ENCODE measurements around the gene HLF. TPM values are rescaled to one million over a fixed set of nuclear protein-coding genes. Genes with fewer than 3 reads are reported as not detected.

HLF gene
- total and polyA plus RNA-seq, 10 of the 15 experiments (the other 5 are each of a cell fraction or from before 2014, with no cell fraction given), result 0.01 to 0.33 (median 0.20) TPM; not detected in 3

- TF ChIP-seq, protein P1, sequence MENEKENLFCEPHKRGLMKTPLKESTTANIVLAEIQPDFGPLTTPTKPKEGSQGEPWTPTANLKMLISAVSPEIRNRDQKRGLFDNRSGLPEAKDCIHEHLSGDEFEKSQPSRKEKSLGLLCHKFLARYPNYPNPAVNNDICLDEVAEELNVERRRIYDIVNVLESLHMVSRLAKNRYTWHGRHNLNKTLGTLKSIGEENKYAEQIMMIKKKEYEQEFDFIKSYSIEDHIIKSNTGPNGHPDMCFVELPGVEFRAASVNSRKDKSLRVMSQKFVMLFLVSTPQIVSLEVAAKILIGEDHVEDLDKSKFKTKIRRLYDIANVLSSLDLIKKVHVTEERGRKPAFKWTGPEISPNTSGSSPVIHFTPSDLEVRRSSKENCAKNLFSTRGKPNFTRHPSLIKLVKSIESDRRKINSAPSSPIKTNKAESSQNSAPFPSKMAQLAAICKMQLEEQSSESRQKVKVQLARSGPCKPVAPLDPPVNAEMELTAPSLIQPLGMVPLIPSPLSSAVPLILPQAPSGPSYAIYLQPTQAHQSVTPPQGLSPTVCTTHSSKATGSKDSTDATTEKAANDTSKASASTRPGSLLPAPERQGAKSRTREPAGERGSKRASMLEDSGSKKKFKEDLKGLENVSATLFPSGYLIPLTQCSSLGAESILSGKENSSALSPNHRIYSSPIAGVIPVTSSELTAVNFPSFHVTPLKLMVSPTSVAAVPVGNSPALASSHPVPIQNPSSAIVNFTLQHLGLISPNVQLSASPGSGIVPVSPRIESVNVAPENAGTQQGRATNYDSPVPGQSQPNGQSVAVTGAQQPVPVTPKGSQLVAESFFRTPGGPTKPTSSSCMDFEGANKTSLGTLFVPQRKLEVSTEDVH (IDR thresholded peaks at IDR 0.05; ENCODE audit: low read depth, partially characterized antibody), result no peak
- TF ChIP-seq KAT2A (conservative IDR thresholded peaks at IDR 0.05; ENCODE audit: control insufficient read depth, low read depth, low read length), result no peak
These were observed 49.5 kb downstream of the HLF start (continued) for GRCh38 chr17:55314061-55314783.

DNA sequence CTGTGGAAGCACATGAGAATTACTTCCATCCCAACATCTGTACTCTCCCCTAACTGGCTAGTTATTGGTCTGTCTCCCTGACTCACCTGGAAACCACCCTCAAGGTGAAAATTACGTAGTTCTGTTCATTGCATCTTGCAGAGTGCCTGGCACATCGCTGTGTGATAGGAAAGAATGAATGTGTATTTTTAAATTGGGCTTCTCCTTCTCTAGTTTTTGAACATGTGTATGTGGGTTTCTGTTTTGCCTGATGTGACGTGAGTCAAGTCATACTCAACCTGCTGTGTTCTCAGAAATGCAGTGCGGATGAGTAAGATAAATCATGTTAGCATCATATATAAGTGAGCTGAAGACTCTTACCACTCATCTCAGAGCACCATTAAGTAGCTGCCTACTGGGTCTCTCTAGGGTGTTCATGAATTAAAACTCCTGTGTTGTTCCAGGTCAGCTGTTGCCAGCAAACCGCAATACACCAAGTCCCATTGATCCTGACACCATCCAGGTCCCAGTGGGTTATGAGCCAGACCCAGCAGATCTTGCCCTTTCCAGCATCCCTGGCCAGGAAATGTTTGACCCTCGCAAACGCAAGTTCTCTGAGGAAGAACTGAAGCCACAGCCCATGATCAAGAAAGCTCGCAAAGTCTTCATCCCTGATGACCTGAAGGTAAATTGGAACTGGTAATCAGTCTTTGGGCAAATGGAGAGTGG lies 50.2 kb downstream of the HLF start:
- SMC1A ChIA-PET (ENCODE audit: uncharacterized antibody, unreplicated experiment), result no interaction called here
- no peak overlapping the region for H3K4me2 ChIP-seq (ENCODE audit: control insufficient read depth, insufficient read depth)
- POLR2A ChIA-PET, result interaction anchor here (1.2 kb wide), 1 partner anchor 33 kb away, joined by 3 read pairs; no protein-coding TSS in a partner anchor
- RAD21 ChIA-PET (ENCODE audit: unreplicated experiment), result no interaction called here
- no peaks in the 10 kb centered on the region for H4K20me1 ChIP-seq (ENCODE audit: control insufficient read depth, insufficient read depth)
- 17% methylated on average over 8 of the region's 8 CpGs for WGBS (ENCODE audit: insufficient coverage, insufficient replicate concordance, low lambda C conversion rate, missing lambda C conversion rate)
- H2AFZ ChIP-seq (ENCODE audit: control insufficient read depth, low read depth, low read length), result no peak overlapping the region
- H3K27me3 ChIP-seq (replicated peaks in 1 of 2; ENCODE audit: control insufficient read depth in 2 of 2, insufficient read depth in 2 of 2, low read length in 1 of 2), result peaks cover 0 to 2% of the 10 kb centered on the region in 2 experiments; a peak in 1 of 4 replicates
- in situ Hi-C loops (cut with MboI) (no loop called here), intact Hi-C loops (cut with micrococcal nuclease; ENCODE audit: unreplicated experiment) (no loop called here)
- H3K4me3 ChIP-seq, result no peak overlapping the region
- BruUV-seq (replicated peaks), result no TSS peak
- H3K79me2 ChIP-seq (ENCODE audit: control insufficient read depth, insufficient read depth, low read length), result no peaks in the 10 kb centered on the region
- FAIRE-seq (no peak), ATAC-seq (peak; percentile 59), DNase-seq (ENCODE audit: low read depth, low spot score) (no peak)
- no peak overlapping the region for H3K27ac ChIP-seq (ENCODE audit: control insufficient read depth, insufficient read depth)
- no peaks in the 10 kb centered on the region for H3K4me1 ChIP-seq (ENCODE audit: control insufficient read depth, insufficient read depth, low read length)
- CTCF ChIA-PET, result interaction anchor here (0.6 kb wide), 1 partner anchor 322 kb away, joined by 3 read pairs; no protein-coding TSS in a partner anchor
- no peaks in the 10 kb centered on the region for H3K36me3 ChIP-seq (ENCODE audit: control insufficient read depth in 2 of 2, insufficient read depth in 2 of 2, low read length in 1 of 2)
- no peak overlapping the region for H3K9ac ChIP-seq (ENCODE audit: control insufficient read depth, insufficient read depth, low read length)
- no peaks in the 10 kb centered on the region for H3K9me3 ChIP-seq (replicated peaks; ENCODE audit: control insufficient read depth, insufficient read depth, low read length)
- TF ChIP-seq MEF2B (IDR thresholded peaks at IDR 0.05; ENCODE audit: partially characterized antibody, poor library complexity, severe bottlenecking) (no peak), NFXL1 (IDR thresholded peaks at IDR 0.05; ENCODE audit: borderline replicate concordance) (no peak), SP1 (IDR thresholded peaks at IDR 0.05; ENCODE audit: low read depth, low read length) (no peak), CHD2 (IDR thresholded peaks at IDR 0.05; ENCODE audit: borderline replicate concordance, low read depth, low read length) (no peak), YY1 (IDR thresholded peaks at IDR 0.05; ENCODE audit: low read depth, low read length) (no peak), MTA3 (IDR thresholded peaks at IDR 0.05; ENCODE audit: borderline replicate concordance, low read length) (no peak), SREBF2 (IDR thresholded peaks at IDR 0.05; ENCODE audit: low read length) (no peak), RAD21 (IDR thresholded peaks at IDR 0.05; ENCODE audit: insufficient read depth, low read depth, low read length) (no peak), NFYA (IDR thresholded peaks at IDR 0.05; ENCODE audit: borderline replicate concordance, low read depth, low read length) (no peak), IRF3 (IDR thresholded peaks at IDR 0.05) (no peak), EZH2 (IDR thresholded peaks at IDR 0.05; ENCODE audit: borderline replicate concordance, control insufficient read depth, low read depth, low read length) (no peak), HDAC6 (IDR thresholded peaks at IDR 0.05; ENCODE audit: unreplicated experiment) (no peak), RELB (IDR thresholded peaks at IDR 0.05; ENCODE audit: low read depth) (no peak)

All from GM12878 (cell line).